ENCODE results near the gene PCNX1.

Gene PCNX1

GRCh38 chr14:70964492-70964891 is 57.2 kb downstream of the PCNX1 start:
- no peak for TF ChIP-seq CTCF (conservative IDR thresholded peaks at IDR 0.05; ENCODE audit: low read length)
- H3K4me3 ChIP-seq (ENCODE audit: low read length) = no peak overlapping the region
- no peak for DNase-seq (ENCODE audit: low read depth)

- no peak overlapping the region for H3K4me3 ChIP-seq (ENCODE audit: low read length)
- DNase-seq (ENCODE audit: low read depth) = no peak
- no peak for TF ChIP-seq CTCF (conservative IDR thresholded peaks at IDR 0.05; ENCODE audit: low read length)
Measured at GRCh38 chr14:70971560-70971959, 64.3 kb downstream of the PCNX1 start.

GRCh38 chr14:70972107-70972976 is 65.1 kb downstream of the PCNX1 start:
- DNase-seq (ENCODE audit: low read depth) = peak; percentile 87
- H3K4me3 ChIP-seq (ENCODE audit: low read length) = no peak overlapping the region
- peak; percentile 90 for TF ChIP-seq CTCF (conservative IDR thresholded peaks at IDR 0.05; ENCODE audit: low read length)

- no peak overlapping the region for H3K4me3 ChIP-seq (ENCODE audit: low read length)
- no peak for TF ChIP-seq CTCF (conservative IDR thresholded peaks at IDR 0.05; ENCODE audit: low read length)
Measured at GRCh38 chr14:70976591-70976990, 69.3 kb downstream of the PCNX1 start.

GRCh38 chr14:70981000-70981952 is 74.0 kb downstream of the PCNX1 start:
- H3K4me3 ChIP-seq (ENCODE audit: low read length) = no peak overlapping the region
- no peak for DNase-seq (ENCODE audit: low read depth)
- no peak for TF ChIP-seq CTCF (conservative IDR thresholded peaks at IDR 0.05; ENCODE audit: low read length)

More at GRCh38 chr14:70976591-70976990, 69.3 kb downstream of the PCNX1 start:
- no peak for DNase-seq (ENCODE audit: low read depth)

- DNase-seq (ENCODE audit: low read depth) = no peak
- no peak overlapping the region for H3K4me3 ChIP-seq (ENCODE audit: low read length)
Measured at GRCh38 chr14:70982200-70982599, 74.9 kb downstream of the PCNX1 start.

More at GRCh38 chr14:70982200-70982599, 74.9 kb downstream of the PCNX1 start:
- TF ChIP-seq CTCF (conservative IDR thresholded peaks at IDR 0.05; ENCODE audit: low read length) = no peak
